IMR-90 (cell line): ENCODE results near the gene DCHS1. TPM values are rescaled to one million over a fixed set of nuclear protein-coding genes. Genes with fewer than 3 reads are reported as not detected.

Experiments
- ATAC-seq: fragments of 200-7000 bp; cut with Tn5 transposase; 2 replicates; pipeline ENCODE4 v1.9.1; 2020; ENCODE audit warnings: low read depth, mild to moderate bottlenecking, moderate library complexity
- BruUV-seq: library from RNA; stranded (reverse); fragments of 400-500 nt; replicated peaks from 2 replicates; lab custom pipeline; 2021; lab: Mats Ljungman, UMichigan
- CTCF ChIA-PET: fragments of 300-600 bp; formaldehyde crosslinking; extraction: SDS; loops from one replicate; lab custom pipeline; 2021; ENCODE audit warnings: antibody characterized with exemption; lab: Yijun Ruan, JAX
- POLR2A ChIA-PET: fragments of 300-600 bp; sonication (Branson Sonifier 250); formaldehyde crosslinking; loops from one replicate; lab custom pipeline; 2022; ENCODE audit warnings: antibody characterized with exemption; ENCODE audit not compliant: unreplicated experiment; lab: Charles Lee
- DNase-seq: peaks from one replicate; pipeline ENCODE4 v3.0.0; 2013
- H2AFZ ChIP-seq: replicated peaks from 2 replicates; pipeline ENCODE3; 2013; ENCODE audit warnings: low read length, mild to moderate bottlenecking; ENCODE audit not compliant: poor library complexity
- H2AK5ac ChIP-seq: 2 replicates; pipeline ENCODE4 v1.6.1; 2013; ENCODE audit warnings: low read depth, low read length, inconsistent platforms
- H2AK9ac ChIP-seq: replicated peaks from 2 replicates; pipeline ENCODE3; 2013; ENCODE audit warnings: mild to moderate bottlenecking, low read depth, low read length, moderate library complexity; ENCODE audit not compliant: poor library complexity
- H2BK120ac ChIP-seq: 2 replicates; pipeline ENCODE4 v1.6.1; 2013; ENCODE audit warnings: low read depth, low read length, inconsistent platforms
- H2BK15ac ChIP-seq: 3 replicates; pipeline ENCODE4 v1.6.1; 2013; ENCODE audit warnings: low read depth, low read length, inconsistent platforms
- H2BK20ac ChIP-seq: 2 replicates; pipeline ENCODE4 v1.6.1; 2013; ENCODE audit warnings: low read depth, mild to moderate bottlenecking, inconsistent platforms, low read length, moderate library complexity
- H2BK5ac ChIP-seq: 2 replicates; pipeline ENCODE4 v1.6.1; 2013; ENCODE audit warnings: mild to moderate bottlenecking, low read depth, low read length, inconsistent platforms; ENCODE audit not compliant: poor library complexity, severe bottlenecking
- H3K14ac ChIP-seq: replicated peaks from 2 replicates; pipeline ENCODE4 v1.6.1; 2013; ENCODE audit warnings: low read depth, low read length, inconsistent platforms
- H3K18ac ChIP-seq: 2 replicates; pipeline ENCODE4 v1.6.1; 2013; ENCODE audit warnings: low read depth, low read length, control low read depth
- H3K23ac ChIP-seq: 2 replicates; pipeline ENCODE4 v1.6.1; 2013; ENCODE audit warnings: low read depth, low read length, inconsistent platforms
- H3K27ac ChIP-seq: 2 replicates; pipeline ENCODE4 v1.5.1; 2013; ENCODE audit warnings: mild to moderate bottlenecking, control low read depth, low read length; ENCODE audit not compliant: insufficient read depth
- H3K27me3 ChIP-seq: 2 replicates; pipeline ENCODE4 v1.6.1; 2013; ENCODE audit warnings: low read length; ENCODE audit not compliant: control insufficient read depth, insufficient read depth
- H3K36me3 ChIP-seq: 2 replicates; pipeline ENCODE4 v1.6.1; 2013; ENCODE audit warnings: low read length, mixed read lengths; ENCODE audit not compliant: control insufficient read depth, insufficient read depth
- H3K4ac ChIP-seq: 2 replicates; pipeline ENCODE4 v1.6.1; 2013; ENCODE audit warnings: low read depth, low read length, inconsistent platforms
- H3K4me1 ChIP-seq: 2 replicates; pipeline ENCODE4 v1.6.1; 2013; ENCODE audit warnings: low read length, mixed read lengths; ENCODE audit not compliant: control insufficient read depth, insufficient read depth
- H3K4me2 ChIP-seq: 2 replicates; pipeline ENCODE4 v1.6.1; 2013; ENCODE audit warnings: low read depth, mild to moderate bottlenecking, control low read depth, low read length, moderate library complexity
- H3K4me3 ChIP-seq: 2 replicates; pipeline ENCODE4 v1.5.1; 2013; ENCODE audit warnings: low read depth, mild to moderate bottlenecking, control low read depth, low read length, moderate library complexity; ENCODE audit not compliant: insufficient read depth
- H3K56ac ChIP-seq: 2 replicates; pipeline ENCODE4 v1.6.1; 2013; ENCODE audit warnings: low read length, inconsistent platforms; ENCODE audit not compliant: insufficient read depth; ENCODE audit errors: extremely low read depth
- H3K79me1 ChIP-seq, 2 experiments: 2 replicates each; pipeline ENCODE4 v1.6.1; 2013; ENCODE audit warnings: low read length in 2 of 2, inconsistent platforms in 1 of 2, low read depth in 1 of 2
- H3K9ac ChIP-seq: 2 replicates; pipeline ENCODE4 v1.6.1; 2013; ENCODE audit warnings: low read depth, low read length, control low read depth
- H3K9me1 ChIP-seq: 2 replicates; pipeline ENCODE4 v1.6.1; 2013; ENCODE audit warnings: low read length, inconsistent platforms; ENCODE audit not compliant: insufficient read depth
- H3K9me3 ChIP-seq: 2 replicates; pipeline ENCODE4 v1.6.1; 2013; ENCODE audit warnings: low read length; ENCODE audit not compliant: control insufficient read depth, insufficient read depth
- H4K20me1 ChIP-seq: 2 replicates; pipeline ENCODE4 v1.6.1; 2013; ENCODE audit warnings: low read length, inconsistent platforms; ENCODE audit not compliant: insufficient read depth
- H4K5ac ChIP-seq: 2 replicates; pipeline ENCODE4 v1.6.1; 2013; ENCODE audit warnings: mild to moderate bottlenecking, low read depth, low read length, control low read depth
- H4K8ac ChIP-seq, 2 experiments: 2 replicates each; pipeline ENCODE4 v1.6.1; 2013; ENCODE audit warnings: low read depth in 2 of 2, low read length in 2 of 2, control low read depth in 1 of 2, inconsistent platforms in 1 of 2
- H4K91ac ChIP-seq: 2 replicates; pipeline ENCODE4 v1.6.1; 2013; ENCODE audit warnings: low read depth, low read length, inconsistent platforms; ENCODE audit not compliant: insufficient read depth
- BHLHE40 ChIP-seq: fragments of 150-350 bp; IDR thresholded peaks from 2 replicates; pipeline ENCODE4 v1.6.1; 2016; ENCODE audit warnings: mild to moderate bottlenecking, low read depth, low read length
- MAFK ChIP-seq: IDR thresholded peaks from 2 replicates; pipeline ENCODE4 v1.6.1; 2012; ENCODE audit warnings: low read depth, low read length, improper control_type of control experiment
- NFE2L2 ChIP-seq: fragments of 150-350 bp; IDR thresholded peaks from 2 replicates; pipeline ENCODE4 v1.6.1; 2016; ENCODE audit warnings: low read depth, mild to moderate bottlenecking, low read length
- RAD21 ChIP-seq: IDR thresholded peaks from 2 replicates; pipeline ENCODE4 v1.6.1; 2012; ENCODE audit warnings: low read length, improper control_type of control experiment
- RCOR1 ChIP-seq: IDR thresholded peaks from 2 replicates; pipeline ENCODE4 v1.6.1; 2012; ENCODE audit warnings: mild to moderate bottlenecking, low read length, improper control_type of control experiment; ENCODE audit not compliant: insufficient replicate concordance
- RFX5 ChIP-seq: IDR thresholded peaks from 2 replicates; pipeline ENCODE4 v1.8.0; 2012; ENCODE audit warnings: low read depth, mild to moderate bottlenecking, low read length, moderate library complexity
- SMC3 ChIP-seq: fragments of 150-350 bp; IDR thresholded peaks from 2 replicates; pipeline ENCODE4 v1.6.1; 2016; ENCODE audit warnings: low read depth, mild to moderate bottlenecking, antibody characterized with exemption, low read length, moderate library complexity
- WGBS, 2 experiments: methylation state at CpG; one replicate each; pipeline versions ENCODE4 v1.1.5 to v1.1.7; 2013; ENCODE audit warnings: missing lambda C conversion rate in 2 of 2; ENCODE audit not compliant: insufficient read length in 1 of 2; ENCODE audit errors: extremely low coverage in 2 of 2; 5-methylcytosine and 5-hydroxymethylcytosine counted together
- dilution Hi-C: fragments of 300-500 bp; cut with HindIII; formaldehyde crosslinking; loops from one replicate; pipeline ENCODE4 v1.14.3; 2018; ENCODE audit warnings: low sequenced_read_pairs; ENCODE audit not compliant: unreplicated experiment
- in situ Hi-C: fragments of 300-500 bp; cut with MboI; formaldehyde crosslinking; loops from 3 replicates; pipeline ENCODE4 v1.14.3; 2019; ENCODE audit warnings: low sequenced_read_pairs, inconsistent platforms, mixed read lengths
- intact Hi-C: fragments of 100-400 bp; cut with micrococcal nuclease; formaldehyde crosslinking; loops from 2 replicates; pipeline ENCODE4 v1.10.0; 2022
- polyA plus RNA-seq, 3 experiments: library from polyadenylated mRNA; depleted of rRNA; stranded (reverse); fragments of >200 nt; gene quantifications; 2 replicates each; pipeline ENCODE4 v1.2.3, GENCODE V29; 2012; ENCODE audit warnings: low replicate concordance in 1 of 3
- total RNA-seq: library from RNA; depleted of rRNA; stranded (reverse); fragments of >200 nt; gene quantifications from 2 replicates; pipeline ENCODE4 v1.2.3, GENCODE V29; 2012
- TF ChIP-seq, protein P1 (sequence below): conservative IDR thresholded peaks from 2 replicates; pipeline ENCODE4 v1.5.1; 2012; ENCODE audit warnings: mild to moderate bottlenecking, low read depth, low read length, improper control_type of control experiment
- TF ChIP-seq, protein P2 (sequence below): fragments of 150-350 bp; IDR thresholded peaks from 2 replicates; pipeline ENCODE4 v1.6.1; 2017; ENCODE audit warnings: mild to moderate bottlenecking, antibody characterized with exemption, low read length, low read depth

DCHS1 gene
- total and polyA plus RNA-seq, 2 of the 4 experiments (the other 2 are of a cell fraction), result 1.4 to 3.3 TPM

DNA sequence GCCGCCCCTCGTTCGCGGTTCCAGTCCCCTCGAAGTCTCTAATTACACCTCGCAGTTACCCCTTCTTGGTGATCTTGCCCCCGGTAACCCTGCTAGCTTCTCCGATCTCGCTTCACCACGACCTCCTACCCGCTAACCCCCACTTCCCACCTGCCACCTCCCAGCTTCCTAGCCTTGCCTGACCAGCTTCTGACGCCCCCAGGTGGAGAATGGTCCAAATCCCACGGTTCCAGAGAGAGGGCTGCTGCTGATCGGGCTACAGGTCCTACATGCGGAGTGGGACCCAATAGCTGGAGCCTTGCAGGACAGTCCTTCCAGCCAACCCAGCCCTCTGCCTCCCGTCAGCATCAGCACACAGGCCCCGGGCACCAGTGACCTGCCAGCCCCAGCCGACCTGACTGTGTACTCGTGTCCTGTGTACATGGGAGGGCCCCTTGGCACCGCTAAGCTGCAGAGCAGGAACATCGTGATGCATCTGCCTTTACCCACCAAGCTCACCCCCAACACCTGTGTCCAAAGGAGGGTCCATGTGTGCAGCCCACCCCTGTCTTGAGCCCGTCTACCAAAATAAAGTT is 84.1 kb downstream of the DCHS1 start:
- Histone ChIP-seq H3K79me1 (peaks cover 0 to 3% of the 10 kb centered on the region in 2 experiments; a peak in 2 of 4 replicates), H3K27ac (no peak overlapping the region), H3K4ac (no peak overlapping the region), H3K27me3 (no peaks in the 10 kb centered on the region), H3K4me3 (no peak overlapping the region), H3K9ac (no peak overlapping the region), H2BK5ac (no peak overlapping the region), H3K23ac (no peak overlapping the region), H3K14ac (no peak overlapping the region), H3K4me2 (no peak overlapping the region), H2AFZ (peak overlapping the region; percentile 53), H4K20me1 (no peaks in the 10 kb centered on the region), H2BK15ac (no peak overlapping the region), H3K36me3 (no peaks in the 10 kb centered on the region; the same call in 1 of the 2 replicates), H2BK120ac (no peak overlapping the region), H3K9me3 (no peaks in the 10 kb centered on the region), H4K91ac (no peak overlapping the region), H4K8ac (no peak overlapping the region), H2AK5ac (no peak overlapping the region), H3K4me1 (peaks cover 9% of the 10 kb centered on the region), H3K18ac (no peak overlapping the region), H2AK9ac (no peak overlapping the region), H3K9me1 (peaks cover 8% of the 10 kb centered on the region; the same call in 1 of the 2 replicates), H3K56ac (no peak overlapping the region), H4K5ac (no peak overlapping the region), H2BK20ac (no peak overlapping the region)
- DNase-seq (no peak), ATAC-seq (no peak)
- TF ChIP-seq BHLHE40 (no peak), NFE2L2 (no peak), SMC3 (no peak), RAD21 (no peak), RFX5 (no peak), MAFK (no peak), RCOR1 (no peak)
- TF ChIP-seq, protein P1, sequence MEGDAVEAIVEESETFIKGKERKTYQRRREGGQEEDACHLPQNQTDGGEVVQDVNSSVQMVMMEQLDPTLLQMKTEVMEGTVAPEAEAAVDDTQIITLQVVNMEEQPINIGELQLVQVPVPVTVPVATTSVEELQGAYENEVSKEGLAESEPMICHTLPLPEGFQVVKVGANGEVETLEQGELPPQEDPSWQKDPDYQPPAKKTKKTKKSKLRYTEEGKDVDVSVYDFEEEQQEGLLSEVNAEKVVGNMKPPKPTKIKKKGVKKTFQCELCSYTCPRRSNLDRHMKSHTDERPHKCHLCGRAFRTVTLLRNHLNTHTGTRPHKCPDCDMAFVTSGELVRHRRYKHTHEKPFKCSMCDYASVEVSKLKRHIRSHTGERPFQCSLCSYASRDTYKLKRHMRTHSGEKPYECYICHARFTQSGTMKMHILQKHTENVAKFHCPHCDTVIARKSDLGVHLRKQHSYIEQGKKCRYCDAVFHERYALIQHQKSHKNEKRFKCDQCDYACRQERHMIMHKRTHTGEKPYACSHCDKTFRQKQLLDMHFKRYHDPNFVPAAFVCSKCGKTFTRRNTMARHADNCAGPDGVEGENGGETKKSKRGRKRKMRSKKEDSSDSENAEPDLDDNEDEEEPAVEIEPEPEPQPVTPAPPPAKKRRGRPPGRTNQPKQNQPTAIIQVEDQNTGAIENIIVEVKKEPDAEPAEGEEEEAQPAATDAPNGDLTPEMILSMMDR, result no peak
- TF ChIP-seq, protein P2, sequence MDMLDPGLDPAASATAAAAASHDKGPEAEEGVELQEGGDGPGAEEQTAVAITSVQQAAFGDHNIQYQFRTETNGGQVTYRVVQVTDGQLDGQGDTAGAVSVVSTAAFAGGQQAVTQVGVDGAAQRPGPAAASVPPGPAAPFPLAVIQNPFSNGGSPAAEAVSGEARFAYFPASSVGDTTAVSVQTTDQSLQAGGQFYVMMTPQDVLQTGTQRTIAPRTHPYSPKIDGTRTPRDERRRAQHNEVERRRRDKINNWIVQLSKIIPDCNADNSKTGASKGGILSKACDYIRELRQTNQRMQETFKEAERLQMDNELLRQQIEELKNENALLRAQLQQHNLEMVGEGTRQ, result no peak
- ChIA-PET CTCF (no interaction called here), POLR2A (no interaction called here)
- intact Hi-C loops (no loop called here), dilution Hi-C loops (no loop called here), in situ Hi-C loops (no loop called here)
- 52% methylated on average over 9 of the region's 22 CpGs; no CpG with 5 or more reads in 1 of the 2 experiments for WGBS, 2 experiments
- BruUV-seq, result no TSS peak
